ENCODE data around the gene TMEM259. TPM values are rescaled to one million over a fixed set of nuclear protein-coding genes. Genes with fewer than 3 reads are reported as not detected.

The TMEM259 gene
- total and polyA plus RNA-seq, 2 of the 8 experiments (the other 6 are each of a cell fraction or from before 2014, with no cell fraction given), result 140 to 243 TPM

GRCh38 chr19:1025960-1026782, 5.2 kb upstream of the TMEM259 start, which contains the start of gene CNN2 (continued):
- no peak for TF ChIP-seq CHD7 (IDR thresholded peaks at IDR 0.05; ENCODE audit: insufficient replicate concordance, low read length)
- TF ChIP-seq KDM4A (IDR thresholded peaks at IDR 0.05; ENCODE audit: low read depth, low read length, severe bottlenecking), result peak; percentile 47
- 0 out of 2 replicates have a peak, but pooled peaks have one; percentile 59 for TF ChIP-seq TCF12 (IDR thresholded peaks at IDR 0.05; ENCODE audit: low read depth, low read length)
- TF ChIP-seq ATF2 (IDR thresholded peaks at IDR 0.05; ENCODE audit: low read length), result 0 out of 2 replicates have a peak, but pooled peaks have one; percentile 23

Data from H1 (cell line).